SH-SY5Y (cell line): ENCODE measurements around the gene TMEM132A.

ENCODE experiments used
- GATA2 ChIP-seq: IDR thresholded peaks from 2 replicates; pipeline ENCODE4 v1.6.1; 2011; ENCODE audit warnings: mild to moderate bottlenecking, low read depth, low read length
- GATA3 ChIP-seq: IDR thresholded peaks from 2 replicates; pipeline ENCODE4 v1.6.1; 2011; ENCODE audit warnings: low read depth, mild to moderate bottlenecking, low read length, moderate library complexity

TMEM132A gene

DNA sequence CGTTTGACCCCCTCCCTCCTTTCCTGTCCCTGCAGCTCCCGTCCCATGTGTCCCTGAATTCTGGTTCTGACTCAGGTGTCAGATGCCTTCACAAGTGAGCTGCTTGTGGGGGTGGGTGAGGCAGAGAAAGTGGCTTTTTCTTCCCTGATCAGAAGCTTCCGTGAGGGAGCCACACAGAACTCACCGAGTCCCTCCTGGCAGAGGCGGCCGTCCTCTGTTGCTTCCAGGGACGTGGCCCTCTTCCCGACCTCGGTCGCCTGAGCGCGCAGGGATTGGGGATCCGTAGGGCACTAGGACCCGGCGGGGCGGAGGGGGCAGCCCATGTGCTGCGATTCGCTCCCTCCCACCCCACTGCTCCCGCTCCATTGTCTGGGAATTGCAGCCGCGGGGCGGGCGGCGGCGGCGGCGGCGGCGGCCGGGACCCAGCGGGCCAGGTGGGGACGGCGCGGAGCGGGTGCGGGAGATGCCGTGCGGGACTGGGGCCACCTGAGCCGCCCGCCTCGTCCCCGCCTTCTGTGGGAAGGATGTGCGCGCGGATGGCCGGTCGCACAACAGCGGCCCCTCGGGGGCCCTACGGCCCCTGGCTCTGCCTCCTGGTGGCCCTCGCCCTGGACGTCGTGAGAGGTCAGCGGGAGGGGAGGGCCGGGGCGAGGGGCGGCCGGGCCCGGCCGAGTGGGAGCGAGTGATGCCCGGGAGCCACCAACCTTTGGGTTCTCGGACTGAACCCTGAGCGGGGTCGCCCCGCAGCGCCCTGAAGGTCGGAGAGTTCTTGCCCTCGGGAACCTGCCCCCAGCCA, at the start of gene TMEM132A:
TMEM132A (plus strand) TSS at position 351 of the 796 bp plus-strand sequence; CDS start at position 525, 174 bp downstream.
- TF ChIP-seq GATA2 = no peak
- TF ChIP-seq GATA3 = no peak

DNA sequence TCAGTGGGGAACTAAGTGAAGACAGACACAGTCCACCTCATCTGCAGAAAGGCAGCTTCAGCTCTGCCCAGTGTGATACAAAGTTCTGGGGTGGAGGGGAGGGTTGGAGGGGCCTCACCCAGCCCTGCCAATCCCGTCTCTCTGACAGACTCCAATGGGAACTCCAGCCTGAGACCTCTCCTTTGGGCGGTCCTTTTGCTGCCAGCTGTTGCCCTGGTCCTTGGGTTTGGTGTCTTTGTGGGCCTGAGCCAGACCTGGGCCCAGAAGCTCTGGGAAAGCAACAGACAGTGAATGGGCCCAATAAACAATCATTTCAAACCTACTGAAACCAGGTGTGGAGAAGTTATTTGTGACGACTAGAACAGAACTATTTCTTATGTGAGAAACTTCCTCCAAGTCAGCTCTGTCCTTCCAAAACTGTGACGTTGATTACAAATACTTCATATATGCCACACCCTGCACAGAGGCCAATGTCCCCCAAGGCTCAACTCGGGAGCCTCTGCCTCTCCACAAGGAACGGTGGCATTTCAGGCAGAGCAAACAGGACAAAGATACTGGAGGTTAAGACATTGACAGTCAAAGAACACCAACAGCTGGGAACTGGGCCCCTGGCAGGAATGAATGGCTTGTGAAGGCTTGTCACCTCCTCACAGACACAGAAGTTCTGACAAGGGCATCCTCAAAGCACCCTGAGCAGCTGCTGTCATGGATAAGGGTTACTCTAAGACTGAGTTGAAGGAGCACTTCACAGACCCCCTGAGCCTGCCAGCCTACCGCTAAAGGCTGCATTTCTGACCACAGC, 48.7 kb upstream of the TMEM132A start:
- no peak for TF ChIP-seq GATA2
- no peak for TF ChIP-seq GATA3

DNA sequence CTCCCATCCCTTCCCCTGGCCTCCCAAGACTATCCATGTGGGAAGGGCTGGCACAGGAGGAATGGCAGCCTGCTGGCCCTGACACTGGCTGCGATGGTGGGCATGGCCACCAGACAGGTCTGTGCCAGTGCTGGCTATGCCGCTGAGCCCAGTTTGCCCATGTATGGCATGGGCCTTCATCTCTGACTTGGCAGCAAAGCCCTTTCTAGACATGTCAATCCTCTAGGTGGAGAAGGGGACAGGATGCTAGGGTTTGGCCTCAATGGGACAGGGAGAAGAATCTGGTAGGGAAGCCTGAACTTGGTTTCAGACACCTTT, 48.1 kb upstream of the TMEM132A start:
- no peak for TF ChIP-seq GATA2
- TF ChIP-seq GATA3 = no peak

DNA sequence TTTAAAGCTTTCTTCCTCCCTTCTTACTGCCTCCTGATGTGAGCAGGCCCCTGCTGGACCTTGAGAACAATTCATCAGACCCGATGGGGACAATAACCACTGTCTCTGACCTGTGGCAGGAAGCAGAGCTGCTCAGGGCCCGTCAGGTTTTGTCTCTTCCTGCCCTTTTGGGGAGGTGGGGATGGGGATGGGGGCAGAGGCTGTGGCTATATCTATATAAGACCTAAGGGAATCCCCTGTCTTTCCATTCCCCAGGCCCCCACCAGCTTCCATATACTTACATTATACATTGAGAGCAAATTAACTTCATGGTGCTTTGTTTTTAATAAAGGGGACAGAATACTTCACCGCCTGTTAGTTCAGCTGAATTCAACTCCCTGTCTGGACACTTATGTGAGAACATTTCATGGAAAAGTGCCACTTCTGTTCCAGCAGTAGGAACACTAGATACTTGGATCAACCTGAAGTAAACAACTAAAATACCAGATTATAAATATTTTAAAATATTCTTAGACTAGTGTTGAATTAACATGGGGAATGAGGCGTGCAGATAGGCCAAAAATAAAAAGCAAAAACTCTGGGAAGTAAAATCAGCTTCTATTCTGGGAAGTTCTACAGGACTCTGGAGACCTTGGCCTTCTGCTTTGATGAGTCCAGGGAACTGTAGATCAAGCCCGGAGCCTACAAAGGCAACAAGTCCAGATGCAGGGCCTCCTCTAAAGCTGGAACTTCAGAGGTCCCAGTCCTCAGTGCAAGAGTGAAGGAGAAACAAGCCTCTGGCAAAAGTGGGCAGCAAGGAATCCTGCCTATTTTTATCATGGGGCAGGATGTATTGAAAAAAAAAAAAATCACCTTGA, 45.8 kb upstream of the TMEM132A start:
- no peak for TF ChIP-seq GATA2
- no peak for TF ChIP-seq GATA3

- TF ChIP-seq GATA2 (no peak), GATA3 (no peak)
These were observed 45.2 kb upstream of the TMEM132A start for GRCh38 chr11:60879104-60879503.

- no peak for TF ChIP-seq GATA2
- no peak for TF ChIP-seq GATA3
These were observed 44.2 kb upstream of the TMEM132A start for GRCh38 chr11:60879971-60880588.

GRCh38 chr11:60880643-60881282, 43.5 kb upstream of the TMEM132A start:
- TF ChIP-seq GATA3 = no peak
- no peak for TF ChIP-seq GATA2

- no peak for TF ChIP-seq GATA3
- TF ChIP-seq GATA2 = no peak
These were observed 36.7 kb upstream of the TMEM132A start for GRCh38 chr11:60887556-60887955.

DNA sequence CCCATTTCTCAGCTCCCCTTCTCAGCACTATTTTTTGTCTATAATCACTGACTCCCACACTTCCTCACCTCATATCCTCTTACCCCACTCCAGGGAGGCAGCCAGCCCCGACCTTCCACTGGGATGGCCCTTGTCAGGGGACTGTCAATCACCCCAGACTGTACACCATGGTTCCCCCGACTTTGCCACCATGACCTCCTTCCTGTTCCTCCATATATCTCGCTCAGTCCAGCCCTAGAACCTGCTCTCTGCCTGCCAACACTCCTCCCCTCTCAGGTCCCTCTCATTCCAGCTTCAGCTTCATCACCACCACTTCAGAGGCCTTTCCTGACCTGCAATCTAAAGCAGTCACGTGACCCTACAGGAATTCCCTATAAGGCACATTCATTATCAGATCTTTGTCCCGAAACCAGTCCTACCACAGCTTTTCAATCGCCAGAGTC, 34.4 kb upstream of the TMEM132A start:
- TF ChIP-seq GATA3 = no peak
- TF ChIP-seq GATA2 = no peak

DNA sequence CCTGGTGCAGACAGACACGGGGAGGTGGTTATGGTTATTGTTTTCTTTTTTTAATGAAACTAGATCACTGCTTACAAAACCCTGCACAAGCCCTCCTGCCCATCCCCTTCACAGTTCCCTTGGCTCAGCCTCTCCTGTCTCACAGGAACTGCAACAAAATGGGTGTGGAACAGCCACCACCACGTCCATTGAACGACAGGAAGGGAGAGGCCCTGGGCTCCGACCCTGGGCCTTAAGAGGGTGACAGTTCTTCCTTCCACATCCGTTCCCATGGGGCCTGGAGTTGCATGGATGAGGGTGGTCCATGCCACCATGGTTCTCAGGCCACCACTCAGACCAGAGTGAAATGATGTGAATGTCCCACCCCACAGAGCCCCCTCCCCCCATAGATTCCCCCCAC, 33.6 kb upstream of the TMEM132A start:
- no peak for TF ChIP-seq GATA2
- no peak for TF ChIP-seq GATA3

DNA sequence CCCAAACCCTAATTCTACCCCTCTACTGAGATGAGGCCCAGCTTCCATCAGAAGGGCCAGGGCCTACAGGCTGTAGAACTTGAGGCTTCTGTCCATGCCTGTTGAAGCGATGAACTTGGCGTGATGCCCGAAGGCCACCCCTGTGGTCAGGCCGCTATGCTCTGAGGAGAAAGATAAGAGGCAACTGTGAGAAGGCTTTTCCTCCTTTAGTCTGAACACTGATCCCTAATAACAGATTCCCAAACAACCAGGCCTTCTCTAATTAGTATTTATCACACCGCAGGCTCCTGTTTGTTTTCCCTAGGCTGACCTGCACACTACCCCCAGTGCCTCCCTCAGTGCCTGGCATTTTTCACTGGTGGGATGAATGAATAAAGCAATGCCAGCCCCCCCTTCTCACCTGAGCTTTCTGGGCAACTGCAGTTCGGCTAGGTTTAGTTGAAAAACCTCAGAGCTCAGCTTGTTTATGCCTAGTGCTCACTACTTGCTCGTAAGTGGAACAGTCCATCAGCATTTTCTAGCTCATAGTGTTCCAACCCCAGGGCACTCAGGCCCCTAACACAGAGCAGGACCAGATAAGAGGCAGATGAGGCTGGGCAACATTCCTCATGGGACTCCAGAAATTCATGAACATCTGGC, 33.0 kb upstream of the TMEM132A start:
- TF ChIP-seq GATA2 (no peak), GATA3 (no peak)

- no peak for TF ChIP-seq GATA2
- no peak for TF ChIP-seq GATA3
These were observed 28.6 kb upstream of the TMEM132A start for GRCh38 chr11:60895687-60896086.

GRCh38 chr11:60897496-60897895, 26.8 kb upstream of the TMEM132A start:
- TF ChIP-seq GATA3 (no peak), GATA2 (no peak)
